Activated T-helper 2 cell treated with anti-CD3 and anti-CD28 coated beads, Interferon-gamma antibody, Interleukin-2, Interleukin-4, amounts not matched to agents 10 μg/mL and 5 μg/mL and 100 μg/mL, durations not matched to agents 14 hours and 24 hours and 36 hours (primary cell): ENCODE data around the gene CACNA1D. TPM values are rescaled to one million over a fixed set of nuclear protein-coding genes. Genes with fewer than 3 reads are reported as not detected.

Source experiments
- DNase-seq: peaks from one replicate; pipeline ENCODE4 v3.0.0; 2021; ENCODE audit warnings: low spot score
- H3K27ac Mint-ChIP-seq: one replicate; pipeline ENCODE4 v1.8.0; 2021; ENCODE audit warnings: mixed read lengths
- H3K27me3 Mint-ChIP-seq: one replicate; pipeline ENCODE4 v1.8.0; 2021; ENCODE audit warnings: low read depth, mixed read lengths
- H3K36me3 Mint-ChIP-seq: one replicate; pipeline ENCODE4 v1.8.0; 2021; ENCODE audit warnings: low read depth, mixed read lengths
- H3K4me1 Mint-ChIP-seq: one replicate; pipeline ENCODE4 v1.8.0; 2021; ENCODE audit warnings: low read depth, mixed read lengths
- H3K4me3 Mint-ChIP-seq: one replicate; pipeline ENCODE4 v1.8.0; 2021; ENCODE audit warnings: low read depth, mild to moderate bottlenecking, moderate library complexity, mixed read lengths
- H3K9me3 Mint-ChIP-seq: one replicate; pipeline ENCODE4 v1.8.0; 2021; ENCODE audit warnings: mixed read lengths
- intact Hi-C: fragments of 100-400 bp; cut with micrococcal nuclease; formaldehyde crosslinking; loops from one replicate; pipeline ENCODE4 v1.15.1; 2023
- total RNA-seq: library from RNA; stranded (reverse); gene quantifications from 2 replicates; pipeline ENCODE4 v1.2.3, GENCODE V29; 2022

CACNA1D gene
- total RNA-seq, 1 donor from 2014 or later: 9.3 TPM

DNA sequence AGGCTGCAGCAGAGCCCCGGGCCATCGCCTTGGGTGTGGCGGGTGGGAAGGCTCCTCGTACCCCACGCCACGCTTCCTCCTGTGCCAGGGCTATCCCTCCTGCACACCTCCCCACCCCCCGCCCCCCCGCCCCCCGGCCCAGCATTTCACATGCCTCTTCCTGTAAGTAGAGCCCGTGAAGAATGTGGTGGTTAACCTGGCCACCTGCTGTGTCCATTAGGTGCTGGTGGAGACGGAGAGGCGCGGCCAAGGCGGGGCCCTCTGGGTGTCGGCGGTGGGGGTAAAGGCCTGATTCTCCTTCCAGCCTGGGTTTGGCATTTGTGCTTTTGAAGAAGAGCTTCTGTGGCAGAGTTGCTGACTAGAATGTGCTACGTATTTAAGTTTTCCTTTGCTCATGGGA, 224.1 kb downstream of the CACNA1D start:
- Mint-ChIP-seq H3K4me1 (peaks cover 40% of the 10 kb centered on the region), H3K36me3 (peaks cover under 1% of the 10 kb centered on the region), H3K27me3 (peaks cover 3% of the 10 kb centered on the region), H3K27ac (no peak overlapping the region), H3K9me3 (no peaks in the 10 kb centered on the region), H3K4me3 (no peak overlapping the region)
- DNase-seq: no peak
- intact Hi-C loops: loop anchor here (5.0 kb wide), 1 partner anchor 161 kb away; no protein-coding TSS in a partner anchor

DNA sequence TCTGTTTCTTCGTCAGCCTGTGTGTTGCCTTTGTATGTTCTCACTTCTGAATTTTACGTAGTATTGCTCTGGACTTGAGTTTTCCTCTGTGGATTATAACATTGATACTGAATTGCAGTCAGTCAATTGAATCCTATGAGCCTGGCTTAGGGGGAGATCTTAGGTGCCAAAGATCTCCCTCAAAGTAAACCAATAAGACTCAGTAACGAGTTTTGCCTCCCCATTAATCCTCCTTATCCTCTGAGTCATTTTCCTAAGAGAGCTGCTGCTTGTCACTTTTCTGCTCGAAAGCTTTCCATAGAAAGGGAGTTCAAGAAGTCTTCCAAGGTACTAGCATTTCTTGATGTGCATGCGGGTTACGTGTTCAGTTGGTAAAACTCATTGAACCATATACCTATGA, 225.4 kb downstream of the CACNA1D start:
- Mint-ChIP-seq H3K27me3 (peaks cover 7% of the 10 kb centered on the region), H3K27ac (no peak overlapping the region), H3K9me3 (no peaks in the 10 kb centered on the region), H3K36me3 (peaks cover 7% of the 10 kb centered on the region), H3K4me1 (peaks cover 49% of the 10 kb centered on the region), H3K4me3 (no peak overlapping the region)
- intact Hi-C loops: loop anchor here (5.0 kb wide), 1 partner anchor 162 kb away; no protein-coding TSS in a partner anchor
- DNase-seq: no peak

DNA sequence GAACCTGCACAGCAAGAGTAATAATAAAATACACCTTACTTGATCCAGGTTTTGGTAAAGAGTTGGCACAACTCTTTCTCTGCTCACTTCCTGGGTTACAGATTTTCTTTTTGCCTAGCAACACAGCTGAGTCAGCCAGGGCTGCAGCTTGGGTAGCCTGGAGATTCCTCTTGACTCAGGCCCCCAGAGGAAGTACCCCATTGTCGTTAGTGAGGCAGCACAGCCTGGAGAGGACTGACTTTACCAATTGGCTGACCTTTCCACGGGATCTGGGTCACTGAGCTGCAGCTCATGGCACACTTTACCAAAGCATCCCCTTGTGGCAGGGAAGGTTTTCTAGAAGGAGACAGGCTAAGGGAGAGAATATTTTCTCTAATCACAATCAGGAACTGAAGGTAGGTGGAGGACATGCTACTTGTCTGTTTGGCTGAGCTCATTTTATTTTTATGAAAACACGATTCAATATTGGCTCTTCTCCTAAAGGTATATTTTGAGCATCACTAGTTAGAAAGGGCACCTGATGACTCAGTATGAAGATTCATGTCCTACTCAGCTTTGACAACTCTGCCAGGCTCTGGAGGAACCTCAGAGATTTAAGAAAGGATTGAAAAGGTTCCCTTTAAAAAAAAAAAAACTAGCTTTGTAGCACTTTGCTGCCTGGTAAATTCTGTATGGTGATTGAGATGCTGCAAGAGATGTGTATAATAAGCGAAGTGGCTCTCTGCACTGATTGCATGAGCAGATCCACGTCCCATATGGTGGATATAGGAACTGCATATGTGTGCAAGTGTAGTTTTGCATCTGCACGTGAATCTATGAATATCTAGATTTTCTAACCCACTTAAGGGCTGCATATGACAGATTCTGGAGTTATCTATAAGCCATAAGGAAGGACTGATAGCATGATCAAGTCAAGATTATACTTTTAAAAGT, 227.0 kb downstream of the CACNA1D start:
- no peak for DNase-seq
- peaks cover 7% of the 10 kb centered on the region for H3K36me3 Mint-ChIP-seq
- H3K4me3 Mint-ChIP-seq: no peak overlapping the region
- peaks cover 7% of the 10 kb centered on the region for H3K27me3 Mint-ChIP-seq
- H3K4me1 Mint-ChIP-seq: peaks cover 50% of the 10 kb centered on the region
- intact Hi-C loops: no loop called here
- no peaks in the 10 kb centered on the region for H3K9me3 Mint-ChIP-seq
- peak overlapping the region; percentile 49 for H3K27ac Mint-ChIP-seq

DNA sequence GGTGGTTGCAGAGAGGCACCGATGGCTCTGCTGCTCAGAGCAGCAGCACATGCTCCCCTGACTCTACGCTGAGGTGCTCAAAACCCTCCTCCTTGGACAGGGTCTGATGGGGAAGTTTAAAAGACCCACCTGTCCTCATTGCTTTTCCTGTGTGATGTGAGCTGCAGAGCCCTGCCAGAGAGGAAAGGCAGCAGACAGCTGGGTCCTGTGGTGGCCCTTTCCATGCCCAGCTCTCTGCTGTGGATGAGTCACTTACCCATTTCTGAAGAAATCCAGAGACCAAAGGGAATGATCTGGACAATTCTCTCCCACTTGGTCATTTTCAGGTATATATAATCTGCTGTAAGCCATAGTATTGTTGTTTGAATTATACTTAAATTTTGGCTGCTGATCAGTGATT, 230.2 kb downstream of the CACNA1D start:
- intact Hi-C loops: no loop called here
- H3K36me3 Mint-ChIP-seq: peaks cover 7% of the 10 kb centered on the region
- peaks cover 10% of the 10 kb centered on the region for H3K27me3 Mint-ChIP-seq
- peaks cover 63% of the 10 kb centered on the region for H3K4me1 Mint-ChIP-seq
- no peak for DNase-seq
- no peaks in the 10 kb centered on the region for H3K9me3 Mint-ChIP-seq
- peak overlapping the region; percentile 95 for H3K27ac Mint-ChIP-seq
- H3K4me3 Mint-ChIP-seq: no peak overlapping the region

DNA sequence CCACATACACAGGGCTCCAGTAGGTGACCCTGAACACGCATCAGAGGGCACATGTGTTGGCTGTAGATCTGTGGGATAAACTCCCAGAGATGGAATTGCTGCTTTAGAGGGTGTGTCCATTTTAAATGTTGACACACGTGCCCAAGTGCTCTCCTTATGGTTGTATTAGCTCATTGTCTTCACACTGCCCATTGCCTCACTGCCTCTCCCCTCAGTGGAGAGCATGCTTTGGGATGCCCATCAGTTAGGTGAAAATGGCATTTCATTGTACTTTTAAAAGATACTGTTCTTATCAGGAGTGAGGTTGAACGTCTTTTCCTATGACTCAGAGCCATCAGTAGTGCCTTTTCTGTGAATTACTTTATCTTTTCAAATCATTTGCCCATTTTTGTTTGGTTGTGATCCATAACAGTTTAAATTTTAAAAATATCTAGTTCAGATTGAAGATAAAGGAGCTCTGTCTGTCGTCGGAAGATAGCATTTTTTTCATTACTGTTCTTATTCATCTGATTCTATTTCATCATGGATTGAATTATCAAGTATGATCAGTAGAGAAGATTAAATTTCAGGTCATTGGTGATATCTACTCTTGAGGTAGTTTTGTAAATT, 231.1 kb downstream of the CACNA1D start:
- intact Hi-C loops: loop anchor here (1.0 to 5.0 kb wide), 4 partner anchors 24 to 167 kb away; partner anchors contain the start of genes CHDH, IL17RB and SELENOK
- H3K4me1 Mint-ChIP-seq: peaks cover 70% of the 10 kb centered on the region
- peaks cover 7% of the 10 kb centered on the region for H3K36me3 Mint-ChIP-seq
- no peak for DNase-seq
- peak overlapping the region; percentile 35 for H3K4me3 Mint-ChIP-seq
- H3K27ac Mint-ChIP-seq: peak overlapping the region; percentile 95
- H3K9me3 Mint-ChIP-seq: no peaks in the 10 kb centered on the region
- peaks cover 8% of the 10 kb centered on the region for H3K27me3 Mint-ChIP-seq

DNA sequence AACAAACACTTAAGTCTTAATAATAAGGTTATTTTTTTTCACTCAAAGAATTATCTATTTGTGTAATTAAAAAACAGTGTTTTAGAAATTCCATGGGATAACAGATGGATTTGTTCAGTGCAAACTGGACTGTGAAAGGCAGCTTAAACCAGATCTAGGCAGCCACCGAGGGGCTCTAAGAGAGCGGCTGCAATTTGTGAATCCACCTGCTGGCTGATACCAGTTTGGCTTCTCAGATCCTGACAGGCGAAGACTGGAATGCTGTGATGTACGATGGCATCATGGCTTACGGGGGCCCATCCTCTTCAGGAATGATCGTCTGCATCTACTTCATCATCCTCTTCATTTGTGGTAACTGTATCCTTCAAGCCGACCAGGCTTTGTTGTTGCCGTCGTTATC, 232.2 kb downstream of the CACNA1D start:
- Mint-ChIP-seq H3K27me3 (peaks cover 10% of the 10 kb centered on the region), H3K9me3 (no peaks in the 10 kb centered on the region), H3K27ac (peak overlapping the region; percentile 79), H3K4me1 (peaks cover 63% of the 10 kb centered on the region), H3K4me3 (no peak overlapping the region), H3K36me3 (peaks cover 7% of the 10 kb centered on the region)
- DNase-seq: no peak
- intact Hi-C loops: loop anchor here (5.0 kb wide), 2 partner anchors 121 to 166 kb away; partner anchors contain the start of genes CHDH, IL17RB and SELENOK

DNA sequence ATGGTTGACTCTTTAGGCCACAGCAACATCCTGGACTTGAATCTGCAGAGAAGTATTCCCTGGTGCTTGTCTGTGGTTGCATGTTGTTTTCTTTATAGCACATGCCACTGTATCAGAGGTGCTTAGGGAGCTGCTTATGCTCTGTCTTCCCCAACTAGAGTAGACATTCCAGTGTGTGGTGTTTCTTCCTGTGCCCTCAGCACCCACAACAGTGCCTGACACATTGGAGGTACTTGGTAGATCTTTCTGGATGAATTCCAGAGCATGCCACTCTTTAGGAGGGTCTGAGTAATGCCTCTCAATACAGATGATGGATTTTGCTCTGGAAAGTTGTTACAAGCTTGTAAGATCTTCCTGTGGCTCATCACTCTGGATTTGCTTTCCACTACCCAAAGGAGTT, 234.2 kb downstream of the CACNA1D start:
- Mint-ChIP-seq H3K4me3 (no peak overlapping the region), H3K27me3 (peaks cover 10% of the 10 kb centered on the region)

DNA sequence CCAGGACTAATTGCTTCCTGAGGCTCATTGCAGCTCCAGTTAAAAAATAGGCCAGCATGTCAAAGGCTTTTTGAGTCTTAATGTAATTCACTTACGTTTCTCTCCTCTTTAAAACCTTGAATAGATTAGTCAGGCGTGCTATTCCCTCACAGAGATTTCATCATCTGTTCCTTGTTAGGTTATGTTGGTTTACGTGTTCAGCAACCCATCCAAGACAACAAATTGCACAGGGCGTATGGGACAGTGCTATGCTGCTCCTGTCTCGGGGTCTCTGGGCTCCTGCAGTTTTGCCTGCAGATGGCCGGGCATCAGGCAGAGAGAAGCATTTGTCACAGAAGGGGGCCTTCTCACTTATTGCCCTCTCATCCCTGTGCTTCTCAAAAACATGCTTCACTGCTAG, 234.7 kb downstream of the CACNA1D start:
- H3K27me3 Mint-ChIP-seq: peaks cover 6% of the 10 kb centered on the region
- intact Hi-C loops: loop anchor here (5.0 kb wide), 2 partner anchors 118 to 163 kb away; partner anchors contain the start of genes CHDH, IL17RB and SELENOK
- H3K4me3 Mint-ChIP-seq: no peak overlapping the region
- no peak overlapping the region for H3K27ac Mint-ChIP-seq
- DNase-seq: no peak
- peaks cover 64% of the 10 kb centered on the region for H3K4me1 Mint-ChIP-seq
- no peaks in the 10 kb centered on the region for H3K36me3 Mint-ChIP-seq
- no peaks in the 10 kb centered on the region for H3K9me3 Mint-ChIP-seq

More for the DNA sequence above, 234.2 kb downstream of the CACNA1D start:
- no peak for DNase-seq
- Mint-ChIP-seq H3K4me1 (peaks cover 70% of the 10 kb centered on the region), H3K36me3 (peaks cover 5% of the 10 kb centered on the region), H3K9me3 (no peaks in the 10 kb centered on the region), H3K27ac (no peak overlapping the region)
- intact Hi-C loops: loop anchor here (5.0 kb wide), 2 partner anchors 119 to 164 kb away; partner anchors contain the start of genes CHDH, IL17RB and SELENOK

DNA sequence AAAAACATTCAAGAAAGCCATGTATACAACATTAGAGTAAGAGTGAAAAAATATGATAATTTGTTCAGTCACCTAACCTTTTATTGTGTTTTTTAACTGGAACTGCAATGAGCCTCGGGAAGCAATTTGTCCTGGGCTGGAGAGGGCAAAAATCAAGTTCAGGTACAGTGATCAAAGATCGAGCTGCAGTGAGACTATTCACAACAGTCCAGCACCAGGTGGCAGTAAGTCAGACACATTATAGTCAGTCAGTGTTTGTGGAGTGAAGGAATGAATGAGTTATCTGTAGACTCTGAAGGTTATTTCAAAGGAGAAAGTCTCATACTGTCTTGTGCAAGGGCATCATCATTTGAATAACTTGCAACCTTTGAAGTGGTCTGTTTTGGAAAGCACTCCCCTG, 235.2 kb downstream of the CACNA1D start:
- intact Hi-C loops: loop anchor here (5.0 kb wide), 2 partner anchors 118 to 163 kb away; partner anchors contain the start of genes CHDH, IL17RB and SELENOK
- H3K4me3 Mint-ChIP-seq: no peak overlapping the region

DNA sequence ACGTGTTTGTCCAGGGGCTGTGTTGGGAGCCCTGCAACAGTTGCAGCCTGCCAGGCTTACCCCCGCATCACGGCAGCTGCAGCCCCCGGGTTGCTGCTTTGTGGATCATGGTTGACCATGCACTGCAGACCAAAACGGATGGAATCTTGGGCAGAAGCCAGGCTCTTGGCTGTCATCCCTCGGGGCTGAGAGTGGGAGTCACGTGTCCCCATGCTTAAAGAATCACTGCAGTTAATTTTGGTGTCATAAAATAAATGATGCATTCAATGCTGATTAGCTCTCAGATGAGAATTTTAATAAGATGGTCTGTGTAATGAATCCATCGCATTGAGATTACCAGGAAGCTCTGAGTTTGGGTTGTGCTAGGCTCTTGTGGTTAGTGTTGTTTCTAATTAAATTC, 236.2 kb downstream of the CACNA1D start:
- no peaks in the 10 kb centered on the region for H3K36me3 Mint-ChIP-seq
- intact Hi-C loops: no loop called here
- H3K4me3 Mint-ChIP-seq: no peak overlapping the region
- peaks cover 51% of the 10 kb centered on the region for H3K4me1 Mint-ChIP-seq
- H3K27ac Mint-ChIP-seq: no peak overlapping the region
- DNase-seq: no peak
- H3K9me3 Mint-ChIP-seq: no peaks in the 10 kb centered on the region
- peaks cover 7% of the 10 kb centered on the region for H3K27me3 Mint-ChIP-seq

More for the DNA sequence above, 235.2 kb downstream of the CACNA1D start:
- H3K27ac Mint-ChIP-seq: no peak overlapping the region
- H3K27me3 Mint-ChIP-seq: peaks cover 6% of the 10 kb centered on the region
- H3K9me3 Mint-ChIP-seq: no peaks in the 10 kb centered on the region
- no peaks in the 10 kb centered on the region for H3K36me3 Mint-ChIP-seq
- no peak for DNase-seq
- peaks cover 60% of the 10 kb centered on the region for H3K4me1 Mint-ChIP-seq

DNA sequence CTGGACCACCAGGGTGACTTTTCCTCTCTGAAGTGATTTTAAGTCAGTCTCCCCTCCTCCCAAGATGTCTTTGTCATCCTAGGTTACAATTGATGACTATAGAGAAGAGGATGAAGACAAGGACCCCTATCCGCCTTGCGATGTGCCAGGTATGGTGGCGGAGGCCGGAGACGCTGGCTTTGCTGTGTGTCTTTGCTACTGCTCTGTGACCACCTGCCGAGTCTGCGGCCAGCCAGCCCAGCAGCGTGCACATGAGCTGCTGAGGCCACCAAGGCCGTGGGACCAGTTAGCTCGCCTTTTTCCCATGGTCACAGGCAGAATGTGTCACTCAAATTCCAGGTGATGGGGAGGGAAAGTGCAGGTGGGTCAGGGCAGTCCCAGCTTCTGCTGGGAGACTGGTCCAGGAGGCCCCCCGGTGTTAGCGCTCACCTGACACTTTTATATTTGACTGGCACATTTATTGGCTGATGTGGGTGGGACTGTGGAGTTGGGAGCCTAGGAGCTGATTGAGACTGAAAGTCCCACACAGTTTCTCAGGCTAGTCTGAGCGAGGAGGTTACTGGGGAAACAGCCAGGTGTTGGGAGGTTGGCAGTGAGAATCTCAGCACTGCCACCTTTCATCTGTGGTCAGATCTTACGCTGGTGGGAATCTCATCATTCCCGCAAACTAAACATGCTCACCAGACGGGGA, 237.7 kb downstream of the CACNA1D start:
- intact Hi-C loops: no loop called here
- H3K4me3 Mint-ChIP-seq: no peak overlapping the region
- H3K27me3 Mint-ChIP-seq: peaks cover 8% of the 10 kb centered on the region
- peaks cover 43% of the 10 kb centered on the region for H3K4me1 Mint-ChIP-seq
- H3K36me3 Mint-ChIP-seq: peaks cover 2% of the 10 kb centered on the region
- no peak for DNase-seq
- H3K27ac Mint-ChIP-seq: no peak overlapping the region
- H3K9me3 Mint-ChIP-seq: no peaks in the 10 kb centered on the region

DNA sequence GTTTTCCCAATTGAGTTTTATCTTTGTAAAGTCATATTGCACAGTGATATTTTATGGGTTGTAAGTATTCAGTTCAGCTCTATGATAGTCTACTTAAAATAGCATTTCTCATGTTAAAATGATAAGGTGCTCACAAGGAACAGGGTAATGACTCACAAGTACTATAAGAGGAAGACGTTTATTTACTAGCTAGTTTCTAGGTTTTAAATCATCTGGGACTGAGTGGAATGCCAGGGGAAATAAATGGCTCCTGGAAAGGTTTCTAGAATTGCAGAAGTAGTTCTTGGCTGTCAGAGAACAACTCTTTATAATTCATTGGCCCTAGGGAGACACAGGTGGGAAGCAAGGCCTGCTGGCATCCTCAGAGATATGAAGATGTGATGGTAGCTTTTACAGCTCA, 239.0 kb downstream of the CACNA1D start:
- Mint-ChIP-seq H3K9me3 (no peaks in the 10 kb centered on the region), H3K36me3 (peaks cover 2% of the 10 kb centered on the region), H3K4me1 (peaks cover 35% of the 10 kb centered on the region), H3K27ac (no peak overlapping the region), H3K4me3 (no peak overlapping the region), H3K27me3 (peaks cover 8% of the 10 kb centered on the region)
- no peak for DNase-seq
- intact Hi-C loops: no loop called here
